ENCODE data around the gene STXBP1.

DNA sequence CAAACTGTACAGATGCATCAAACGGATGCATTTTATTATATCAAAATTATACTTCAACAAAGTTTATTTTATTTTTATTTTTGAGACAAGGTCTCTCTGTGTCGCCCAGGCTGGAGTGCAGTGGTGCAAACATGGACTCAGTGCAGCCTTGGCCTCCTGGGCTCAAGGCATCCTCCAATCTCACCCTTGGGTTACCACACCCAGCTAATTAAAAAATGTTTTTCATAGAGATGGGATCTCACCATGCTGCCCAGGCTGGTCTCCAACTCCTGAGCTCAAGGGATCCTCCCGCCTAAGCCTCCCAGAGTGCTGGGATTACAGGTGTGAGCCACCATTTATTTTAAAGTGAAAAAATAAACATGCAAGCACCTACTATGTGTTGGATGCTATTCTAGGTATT, 40.1 kb upstream of the STXBP1 start:
- TF ChIP-seq, protein P1, sequence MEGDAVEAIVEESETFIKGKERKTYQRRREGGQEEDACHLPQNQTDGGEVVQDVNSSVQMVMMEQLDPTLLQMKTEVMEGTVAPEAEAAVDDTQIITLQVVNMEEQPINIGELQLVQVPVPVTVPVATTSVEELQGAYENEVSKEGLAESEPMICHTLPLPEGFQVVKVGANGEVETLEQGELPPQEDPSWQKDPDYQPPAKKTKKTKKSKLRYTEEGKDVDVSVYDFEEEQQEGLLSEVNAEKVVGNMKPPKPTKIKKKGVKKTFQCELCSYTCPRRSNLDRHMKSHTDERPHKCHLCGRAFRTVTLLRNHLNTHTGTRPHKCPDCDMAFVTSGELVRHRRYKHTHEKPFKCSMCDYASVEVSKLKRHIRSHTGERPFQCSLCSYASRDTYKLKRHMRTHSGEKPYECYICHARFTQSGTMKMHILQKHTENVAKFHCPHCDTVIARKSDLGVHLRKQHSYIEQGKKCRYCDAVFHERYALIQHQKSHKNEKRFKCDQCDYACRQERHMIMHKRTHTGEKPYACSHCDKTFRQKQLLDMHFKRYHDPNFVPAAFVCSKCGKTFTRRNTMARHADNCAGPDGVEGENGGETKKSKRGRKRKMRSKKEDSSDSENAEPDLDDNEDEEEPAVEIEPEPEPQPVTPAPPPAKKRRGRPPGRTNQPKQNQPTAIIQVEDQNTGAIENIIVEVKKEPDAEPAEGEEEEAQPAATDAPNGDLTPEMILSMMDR (IDR thresholded peaks at IDR 0.05): no peak
- no peak for TF ChIP-seq POLR2AphosphoS5 (IDR thresholded peaks at IDR 0.05)
- no peak for TF ChIP-seq POLR2A (IDR thresholded peaks at IDR 0.05; ENCODE audit: low read depth)
